Panc1 (cell line): Measurements from ENCODE around the gene NUDCD2. TPM values are rescaled to one million over a fixed set of nuclear protein-coding genes. Genes with fewer than 3 reads are reported as not detected.

ENCODE experiments used
- ATAC-seq: fragments of 200-7000 bp; cut with Tn5 transposase; 2 replicates; pipeline ENCODE4 v1.9.1; 2020; ENCODE audit warnings: mild to moderate bottlenecking, moderate library complexity
- BruUV-seq: library from RNA; stranded (reverse); fragments of 400-500 nt; replicated peaks from 2 replicates; lab custom pipeline; 2021; lab: Mats Ljungman, UMichigan
- CTCF ChIA-PET: fragments of 300-600 bp; sonication (Branson Sonifier 250); formaldehyde crosslinking; loops from one replicate; lab custom pipeline; 2022; ENCODE audit warnings: antibody characterized with exemption; lab: Charles Lee
- POLR2A ChIA-PET: fragments of 300-600 bp; sonication (Branson Sonifier 250); formaldehyde crosslinking; loops from one replicate; lab custom pipeline; 2022; ENCODE audit warnings: antibody characterized with exemption; lab: Charles Lee
- DNase-seq: peaks from one replicate; pipeline ENCODE4 v3.0.0-alpha.2; 2010; ENCODE audit warnings: low read depth, low spot score
- H3K27ac ChIP-seq: 2 replicates; pipeline ENCODE4 v1.5.1; 2011; ENCODE audit warnings: mild to moderate bottlenecking, low read length, inconsistent platforms
- H3K27me3 ChIP-seq: fragments of 200-500 bp; sonication (Bioruptor generic); 2 replicates; pipeline ENCODE4 v1.6.0; 2014; ENCODE audit warnings: low read length, inconsistent platforms; ENCODE audit not compliant: control insufficient read depth, insufficient read depth
- H3K36me3 ChIP-seq: fragments of 200-500 bp; sonication (Bioruptor generic); 2 replicates; pipeline ENCODE4 v1.5.1; 2014; ENCODE audit warnings: inconsistent platforms, mild to moderate bottlenecking, low read length, moderate library complexity; ENCODE audit not compliant: control insufficient read depth, insufficient read depth
- H3K4me1 ChIP-seq: 2 replicates; pipeline ENCODE4 v1.5.1; 2011; ENCODE audit warnings: inconsistent platforms, mild to moderate bottlenecking, low read length, moderate library complexity; ENCODE audit not compliant: control insufficient read depth, insufficient read depth
- H3K4me3 ChIP-seq, 2 experiments: 2 replicates each; pipeline ENCODE4 v1.5.1; 2011 to 2012; ENCODE audit warnings: low read depth in 2 of 2, low read length in 2 of 2, mild to moderate bottlenecking in 2 of 2, inconsistent platforms in 1 of 2, moderate library complexity in 1 of 2
- H3K9me3 ChIP-seq: fragments of 200-500 bp; sonication (Bioruptor generic); 2 replicates; pipeline ENCODE4 v1.5.1; 2014; ENCODE audit warnings: low read depth, mild to moderate bottlenecking, inconsistent platforms, low read length, moderate library complexity; ENCODE audit not compliant: control insufficient read depth, insufficient read depth
- POLR2AphosphoS5 ChIP-seq: IDR thresholded peaks from 2 replicates; pipeline ENCODE4 v1.6.1; 2012; ENCODE audit warnings: mild to moderate bottlenecking, low read depth, low read length, moderate library complexity
- SIN3A ChIP-seq: IDR thresholded peaks from 2 replicates; pipeline ENCODE4 v1.6.1; 2012; ENCODE audit warnings: low read depth, mild to moderate bottlenecking, low read length, moderate library complexity, borderline replicate concordance; ENCODE audit not compliant: insufficient read depth
- TCF7L2 ChIP-seq: IDR thresholded peaks from 2 replicates; pipeline ENCODE4 v1.6.1; 2011; ENCODE audit warnings: mild to moderate bottlenecking, low read depth, low read length, inconsistent platforms
- in situ Hi-C: cut with HindIII; loops from 2 replicates; pipeline ENCODE4 v1.10.0; 2016; ENCODE audit warnings: low sequenced_read_pairs, low pct_unique_long_range_greater_than_20kb
- intact Hi-C: fragments of 100-400 bp; cut with micrococcal nuclease; formaldehyde crosslinking; loops from one replicate; pipeline ENCODE4 v1.10.0; 2022; ENCODE audit not compliant: unreplicated experiment
- total RNA-seq: library from RNA; stranded (reverse); gene quantifications from one replicate; pipeline ENCODE4 v1.2.1, GENCODE V29; 2021; ENCODE audit not compliant: unreplicated experiment
- TF ChIP-seq, protein P1 (sequence below), 2 experiments: IDR thresholded peaks; 2 replicates each; pipeline ENCODE4 v1.6.1; 2011 to 2012; ENCODE audit warnings: low read depth in 2 of 2, control low read depth in 1 of 2, low read length in 1 of 2, mild to moderate bottlenecking in 1 of 2, moderate library complexity in 1 of 2; ENCODE audit not compliant: insufficient read depth in 1 of 2
- TF ChIP-seq, protein P2 (sequence below): fragments of 450-650 bp; IDR thresholded peaks from 2 replicates; pipeline ENCODE4 v1.5.1; 2017; ENCODE audit warnings: mild to moderate bottlenecking

NUDCD2 gene
- total RNA-seq, 1 experiment from 2014 or later, result 58.6 TPM

- Histone ChIP-seq H3K36me3 (peaks cover 8% of the 10 kb centered on the region; the same call in 1 of the 2 replicates), H3K27ac (peak overlapping the region; percentile 77), H3K27me3 (no peaks in the 10 kb centered on the region), H3K4me1 (peaks cover 14% of the 10 kb centered on the region; the same call in 1 of the 2 replicates), H3K4me3 (peak overlapping the region; percentile 30 to 94), H3K9me3 (no peaks in the 10 kb centered on the region)
- DNase-seq (no peak), ATAC-seq (no peak)
- ChIA-PET CTCF (no interaction called here), POLR2A (no interaction called here)
- TF ChIP-seq, protein P1, sequence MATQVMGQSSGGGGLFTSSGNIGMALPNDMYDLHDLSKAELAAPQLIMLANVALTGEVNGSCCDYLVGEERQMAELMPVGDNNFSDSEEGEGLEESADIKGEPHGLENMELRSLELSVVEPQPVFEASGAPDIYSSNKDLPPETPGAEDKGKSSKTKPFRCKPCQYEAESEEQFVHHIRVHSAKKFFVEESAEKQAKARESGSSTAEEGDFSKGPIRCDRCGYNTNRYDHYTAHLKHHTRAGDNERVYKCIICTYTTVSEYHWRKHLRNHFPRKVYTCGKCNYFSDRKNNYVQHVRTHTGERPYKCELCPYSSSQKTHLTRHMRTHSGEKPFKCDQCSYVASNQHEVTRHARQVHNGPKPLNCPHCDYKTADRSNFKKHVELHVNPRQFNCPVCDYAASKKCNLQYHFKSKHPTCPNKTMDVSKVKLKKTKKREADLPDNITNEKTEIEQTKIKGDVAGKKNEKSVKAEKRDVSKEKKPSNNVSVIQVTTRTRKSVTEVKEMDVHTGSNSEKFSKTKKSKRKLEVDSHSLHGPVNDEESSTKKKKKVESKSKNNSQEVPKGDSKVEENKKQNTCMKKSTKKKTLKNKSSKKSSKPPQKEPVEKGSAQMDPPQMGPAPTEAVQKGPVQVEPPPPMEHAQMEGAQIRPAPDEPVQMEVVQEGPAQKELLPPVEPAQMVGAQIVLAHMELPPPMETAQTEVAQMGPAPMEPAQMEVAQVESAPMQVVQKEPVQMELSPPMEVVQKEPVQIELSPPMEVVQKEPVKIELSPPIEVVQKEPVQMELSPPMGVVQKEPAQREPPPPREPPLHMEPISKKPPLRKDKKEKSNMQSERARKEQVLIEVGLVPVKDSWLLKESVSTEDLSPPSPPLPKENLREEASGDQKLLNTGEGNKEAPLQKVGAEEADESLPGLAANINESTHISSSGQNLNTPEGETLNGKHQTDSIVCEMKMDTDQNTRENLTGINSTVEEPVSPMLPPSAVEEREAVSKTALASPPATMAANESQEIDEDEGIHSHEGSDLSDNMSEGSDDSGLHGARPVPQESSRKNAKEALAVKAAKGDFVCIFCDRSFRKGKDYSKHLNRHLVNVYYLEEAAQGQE (IDR thresholded peaks at IDR 0.05; ENCODE audit: insufficient read depth in 1 of 2, low read depth in 2 of 2, low read length in 1 of 2), result no peak
- TF ChIP-seq SIN3A (no peak), TCF7L2 (no peak), POLR2AphosphoS5 (no peak)
- TF ChIP-seq, protein P2, sequence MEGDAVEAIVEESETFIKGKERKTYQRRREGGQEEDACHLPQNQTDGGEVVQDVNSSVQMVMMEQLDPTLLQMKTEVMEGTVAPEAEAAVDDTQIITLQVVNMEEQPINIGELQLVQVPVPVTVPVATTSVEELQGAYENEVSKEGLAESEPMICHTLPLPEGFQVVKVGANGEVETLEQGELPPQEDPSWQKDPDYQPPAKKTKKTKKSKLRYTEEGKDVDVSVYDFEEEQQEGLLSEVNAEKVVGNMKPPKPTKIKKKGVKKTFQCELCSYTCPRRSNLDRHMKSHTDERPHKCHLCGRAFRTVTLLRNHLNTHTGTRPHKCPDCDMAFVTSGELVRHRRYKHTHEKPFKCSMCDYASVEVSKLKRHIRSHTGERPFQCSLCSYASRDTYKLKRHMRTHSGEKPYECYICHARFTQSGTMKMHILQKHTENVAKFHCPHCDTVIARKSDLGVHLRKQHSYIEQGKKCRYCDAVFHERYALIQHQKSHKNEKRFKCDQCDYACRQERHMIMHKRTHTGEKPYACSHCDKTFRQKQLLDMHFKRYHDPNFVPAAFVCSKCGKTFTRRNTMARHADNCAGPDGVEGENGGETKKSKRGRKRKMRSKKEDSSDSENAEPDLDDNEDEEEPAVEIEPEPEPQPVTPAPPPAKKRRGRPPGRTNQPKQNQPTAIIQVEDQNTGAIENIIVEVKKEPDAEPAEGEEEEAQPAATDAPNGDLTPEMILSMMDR, result no peak
- BruUV-seq, result no TSS peak
- intact Hi-C loops, result no loop called here
- in situ Hi-C loops, result no loop called here
Measured at GRCh38 chr5:163508753-163509152, 48.9 kb upstream of the NUDCD2 start.

- ATAC-seq (no peak), DNase-seq (no peak)
- Histone ChIP-seq H3K27ac (peak overlapping the region; percentile 99), H3K4me3 (peak overlapping the region; percentile 88 to 94), H3K27me3 (no peaks in the 10 kb centered on the region), H3K4me1 (peaks cover 22% of the 10 kb centered on the region; the same call in 1 of the 2 replicates), H3K36me3 (peaks cover 6% of the 10 kb centered on the region; the same call in 1 of the 2 replicates), H3K9me3 (no peaks in the 10 kb centered on the region)
- intact Hi-C loops (no loop called here), in situ Hi-C loops (no loop called here)
- ChIA-PET POLR2A (no interaction called here), CTCF (no interaction called here)
- no TSS peak for BruUV-seq
- TF ChIP-seq SIN3A (no peak), POLR2AphosphoS5 (no peak), TCF7L2 (no peak)
- TF ChIP-seq, protein P1 (IDR thresholded peaks at IDR 0.05; ENCODE audit: insufficient read depth in 1 of 2, low read depth in 2 of 2, low read length in 1 of 2), result no peak
- TF ChIP-seq, protein P2, result no peak
Measured at GRCh38 chr5:163506726-163507125, 46.8 kb upstream of the NUDCD2 start.
